ENCODE data around the gene SIK2.

GRCh38 chr11:111727431-111727830, 125.2 kb downstream of the SIK2 start:
- TF ChIP-seq EZH2 (IDR thresholded peaks at IDR 0.05; ENCODE audit: low read length, unreplicated experiment) (no peak), CTCF (conservative IDR thresholded peaks at IDR 0.05; ENCODE audit: low read depth, low read length) (no peak), EZH2phosphoT487 (IDR thresholded peaks at IDR 0.05; ENCODE audit: borderline replicate concordance, low read length) (no peak)

All from PC-3 (cell line).